Stimulated activated CD4-positive, alpha-beta T cell treated with anti-CD3 and anti-CD28 coated beads, Interleukin-1b, Interleukin-23, amount 100 ng/mL, for 24 hours (primary cell): ENCODE results near the gene CCDC3.
"Not testable (repeated sequence)": the region's sequence is repeated elsewhere in the genome, so short reads cannot be mapped to it uniquely, and the experiment has no call there.

ENCODE experiments used
- DNase-seq, 4 experiments: peaks; one replicate each; pipeline ENCODE4 v3.0.0-alpha.2; 2020; ENCODE audit warnings: low read depth in 4 of 4, low spot score in 1 of 4

CCDC3 gene

DNA sequence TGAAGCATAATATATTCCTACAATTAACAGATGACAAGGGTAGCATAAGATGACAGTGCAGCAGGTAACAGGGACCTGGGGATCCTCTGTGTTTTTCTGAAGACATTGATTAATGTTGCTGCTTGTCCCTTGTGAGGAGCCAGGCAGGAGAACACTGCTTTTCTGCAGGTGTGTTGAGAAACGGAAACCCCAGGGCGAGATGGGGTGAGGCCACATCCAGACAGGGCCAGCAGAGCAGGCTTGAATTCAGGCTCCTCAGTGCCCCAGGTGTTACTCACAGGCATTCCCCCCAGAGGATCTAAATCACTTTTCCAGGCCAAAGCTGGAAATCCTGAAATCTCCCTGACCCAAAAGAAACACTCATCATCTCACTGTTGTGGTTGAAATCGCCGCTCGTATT is 105.3 kb downstream of the CCDC3 start:
- DNase-seq, result no peak

- DNase-seq, result no peak
Observed at GRCh38 chr10:12892924-12893323, 108.6 kb downstream of the CCDC3 start.

DNA sequence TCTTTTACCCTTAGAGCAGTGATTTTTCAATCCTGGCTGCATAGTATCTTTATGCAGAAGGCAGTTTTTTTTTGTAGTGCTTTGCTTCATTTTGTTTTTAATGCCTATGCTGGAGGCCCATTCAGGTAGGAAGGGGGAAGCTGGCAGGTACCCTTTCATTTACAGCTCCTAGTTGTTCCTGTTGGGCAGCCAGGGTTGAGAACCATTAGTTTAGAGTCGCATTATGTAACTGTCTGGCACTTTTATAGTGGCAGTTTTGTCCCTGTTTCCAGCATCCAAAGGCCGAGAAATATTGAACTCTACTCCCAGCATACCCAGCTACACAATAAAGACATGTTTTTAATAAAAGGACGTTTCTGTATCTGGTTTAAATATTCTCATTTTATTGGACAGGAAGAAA is 110.6 kb downstream of the CCDC3 start:
- no peak for DNase-seq

DNA sequence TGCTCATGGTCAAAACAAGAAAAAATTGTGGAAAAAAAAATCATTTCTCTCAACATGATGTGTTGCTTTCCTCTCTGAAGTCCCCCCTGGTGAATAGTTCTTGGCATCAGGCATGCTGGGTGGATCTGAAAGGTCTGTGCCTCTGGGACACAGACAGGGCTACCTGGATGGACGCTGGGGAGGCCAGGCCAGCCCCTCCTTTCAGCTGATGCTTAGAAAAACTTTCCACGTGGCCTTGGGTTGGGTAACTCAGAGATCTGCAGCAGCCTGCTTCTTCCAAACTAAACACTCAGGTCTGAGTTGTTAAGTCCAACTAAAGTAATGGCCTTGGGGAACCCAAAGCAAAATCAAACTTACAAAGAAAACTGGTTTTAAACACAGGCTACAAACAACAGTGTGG is 113.0 kb downstream of the CCDC3 start:
- no peak for DNase-seq

- DNase-seq, result no peak
Observed at GRCh38 chr10:12887780-12888179, 113.7 kb downstream of the CCDC3 start.

DNA sequence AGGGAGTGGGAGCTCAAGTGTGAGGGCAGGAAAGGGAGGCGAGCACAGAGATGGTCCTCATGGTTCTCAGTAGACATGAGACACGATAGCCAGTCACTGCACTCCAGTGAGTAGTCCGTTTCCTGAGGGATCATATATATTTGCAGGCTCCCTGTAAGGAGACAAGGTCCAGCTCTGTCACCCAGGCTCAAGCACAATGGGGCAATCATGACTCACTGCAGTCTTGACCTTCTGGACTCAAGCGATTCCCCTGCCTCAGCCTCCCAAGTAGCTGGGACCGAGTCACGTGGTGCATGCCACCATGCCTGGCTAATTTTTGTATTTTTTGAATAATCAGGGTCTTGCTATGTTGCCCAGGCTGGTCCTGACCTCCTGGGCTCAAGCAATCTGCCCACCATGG is 116.7 kb downstream of the CCDC3 start:
- no peak for DNase-seq

- DNase-seq, result no peak
Observed at GRCh38 chr10:12880423-12880822, 121.1 kb downstream of the CCDC3 start.

GRCh38 chr10:12877150-12877549 is 124.4 kb downstream of the CCDC3 start:
- no peak for DNase-seq

- no peak for DNase-seq
Observed at GRCh38 chr10:12876266-12876665, 125.2 kb downstream of the CCDC3 start.

GRCh38 chr10:12875100-12875499 is 126.4 kb downstream of the CCDC3 start:
- DNase-seq, result no peak

DNA sequence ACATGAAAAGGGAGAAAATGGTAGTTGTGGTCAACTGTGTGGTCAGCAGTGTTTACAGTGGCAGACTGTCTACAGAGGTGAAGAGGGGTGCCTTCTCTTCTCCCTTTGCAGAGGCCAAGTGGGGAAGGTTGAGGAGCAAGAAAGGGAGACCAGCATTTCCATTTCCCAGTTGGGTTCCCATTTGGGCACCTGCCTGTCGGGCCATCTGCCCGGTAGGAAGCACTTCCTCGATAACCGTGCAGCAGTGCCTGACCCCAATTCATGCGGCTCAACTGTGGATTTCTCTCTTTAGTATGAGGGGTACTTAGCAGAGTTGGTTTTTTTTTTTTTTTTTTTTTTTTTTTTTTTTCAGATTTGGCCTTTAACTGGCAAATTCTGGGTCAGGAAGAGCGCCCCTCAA is 127.0 kb downstream of the CCDC3 start:
- DNase-seq, result no peak

DNA sequence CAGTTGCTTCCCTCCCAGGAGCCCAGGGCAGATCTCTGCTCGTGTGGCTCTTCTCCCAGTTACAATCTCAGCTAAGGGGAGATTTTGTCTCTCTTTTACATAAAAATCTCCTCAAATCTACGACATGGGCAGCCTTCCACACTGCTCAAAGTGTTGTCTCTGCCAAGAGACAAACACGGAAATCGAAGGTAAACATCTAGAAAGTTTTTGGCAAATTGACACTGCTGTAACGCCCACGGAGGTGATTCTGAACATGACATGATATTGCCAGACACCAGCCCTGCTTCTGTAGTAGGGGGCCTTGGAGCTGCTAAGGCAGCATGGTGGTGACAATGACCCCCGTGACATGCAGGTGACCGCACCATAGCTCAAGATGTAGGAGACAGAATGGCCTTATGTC is 128.3 kb downstream of the CCDC3 start:
- DNase-seq, result no peak

- DNase-seq, result no peak
Observed at GRCh38 chr10:12872577-12872976, 128.9 kb downstream of the CCDC3 start.

DNA sequence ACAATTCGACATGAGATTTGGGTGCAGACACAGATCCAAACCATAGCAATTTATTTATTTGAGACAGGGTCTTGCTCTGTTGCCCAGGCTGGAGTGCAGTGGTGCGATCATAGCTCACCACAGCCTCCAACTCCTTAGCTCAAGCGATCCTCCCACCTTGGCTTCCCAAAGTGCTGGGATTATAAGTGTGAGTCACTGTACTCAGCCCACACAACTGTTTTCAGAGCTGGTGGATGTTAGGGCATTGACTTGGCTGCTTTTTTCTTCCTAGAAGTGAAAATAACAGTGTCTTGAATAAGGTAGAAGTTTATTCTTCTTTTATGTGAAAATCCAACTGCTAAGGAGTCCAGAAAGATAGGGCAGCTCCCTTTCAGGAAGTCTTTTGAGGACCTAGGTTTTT is 132.1 kb downstream of the CCDC3 start:
- no peak for DNase-seq

DNA sequence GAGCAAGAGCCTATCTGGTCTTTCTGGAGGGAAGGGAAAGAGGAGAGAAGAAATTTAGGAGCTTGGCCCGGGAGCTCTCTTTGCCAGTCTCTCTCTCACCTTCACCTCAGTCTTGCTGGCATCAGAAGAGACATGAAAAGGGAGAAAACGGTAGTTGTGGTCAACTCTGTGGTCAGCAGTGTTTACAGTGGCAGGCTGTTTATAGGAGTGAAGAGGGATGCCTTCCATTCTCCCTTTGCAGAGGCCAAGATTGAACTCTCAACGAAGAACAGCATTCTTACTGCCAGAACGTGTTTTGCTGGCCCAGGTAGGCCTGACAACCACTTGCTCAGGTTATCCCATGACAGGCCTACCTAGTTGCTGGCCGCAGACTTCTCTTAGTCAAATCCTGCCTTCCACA is 133.3 kb downstream of the CCDC3 start:
- no peak for DNase-seq

DNA sequence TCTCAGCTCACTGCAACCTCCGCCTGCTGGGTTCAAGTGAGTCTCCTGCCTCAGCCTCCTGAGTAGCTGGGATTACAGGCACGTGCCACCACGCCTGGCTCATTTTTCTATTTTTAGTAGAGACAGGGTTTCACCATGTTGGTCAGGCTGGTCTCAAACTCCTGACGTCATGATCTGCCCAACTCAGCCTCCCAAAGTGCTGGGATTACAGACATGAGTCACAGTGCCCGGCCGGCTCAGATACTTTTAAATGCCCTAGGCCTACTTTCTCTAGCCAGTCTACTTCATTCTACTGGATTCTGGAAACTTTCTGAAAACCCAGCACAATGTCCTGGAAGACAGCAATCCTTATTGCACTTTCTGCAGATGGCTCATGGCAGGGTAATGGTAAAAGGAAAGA is 136.0 kb downstream of the CCDC3 start:
- not testable (repeated sequence) for DNase-seq

GRCh38 chr10:12862459-12862858 is 139.1 kb downstream of the CCDC3 start:
- DNase-seq, result no peak

- DNase-seq, result no peak
Observed at GRCh38 chr10:12854988-12855387, 146.5 kb downstream of the CCDC3 start.

DNA sequence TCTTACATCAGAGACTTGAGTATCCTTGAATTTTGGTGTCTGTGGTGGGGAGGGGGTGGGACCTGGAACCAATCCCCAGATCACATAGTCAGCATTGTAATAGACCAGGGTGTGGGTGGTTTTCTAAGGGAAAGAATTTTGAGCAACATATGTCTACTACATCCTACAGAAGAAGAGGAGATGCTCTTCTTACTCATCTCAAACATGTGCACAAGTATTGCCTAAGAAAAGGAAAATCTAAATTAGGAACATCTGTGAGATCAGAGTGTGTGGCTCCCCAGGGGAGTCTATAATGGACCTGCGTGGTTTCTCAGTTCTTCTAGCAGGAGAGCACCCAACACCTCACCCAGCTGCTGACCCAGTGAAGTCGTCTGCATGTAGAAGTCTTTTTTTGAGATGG is 148.8 kb downstream of the CCDC3 start:
- no peak for DNase-seq

GRCh38 chr10:12849319-12850181 is 152.0 kb downstream of the CCDC3 start:
- DNase-seq, result no peak

DNA sequence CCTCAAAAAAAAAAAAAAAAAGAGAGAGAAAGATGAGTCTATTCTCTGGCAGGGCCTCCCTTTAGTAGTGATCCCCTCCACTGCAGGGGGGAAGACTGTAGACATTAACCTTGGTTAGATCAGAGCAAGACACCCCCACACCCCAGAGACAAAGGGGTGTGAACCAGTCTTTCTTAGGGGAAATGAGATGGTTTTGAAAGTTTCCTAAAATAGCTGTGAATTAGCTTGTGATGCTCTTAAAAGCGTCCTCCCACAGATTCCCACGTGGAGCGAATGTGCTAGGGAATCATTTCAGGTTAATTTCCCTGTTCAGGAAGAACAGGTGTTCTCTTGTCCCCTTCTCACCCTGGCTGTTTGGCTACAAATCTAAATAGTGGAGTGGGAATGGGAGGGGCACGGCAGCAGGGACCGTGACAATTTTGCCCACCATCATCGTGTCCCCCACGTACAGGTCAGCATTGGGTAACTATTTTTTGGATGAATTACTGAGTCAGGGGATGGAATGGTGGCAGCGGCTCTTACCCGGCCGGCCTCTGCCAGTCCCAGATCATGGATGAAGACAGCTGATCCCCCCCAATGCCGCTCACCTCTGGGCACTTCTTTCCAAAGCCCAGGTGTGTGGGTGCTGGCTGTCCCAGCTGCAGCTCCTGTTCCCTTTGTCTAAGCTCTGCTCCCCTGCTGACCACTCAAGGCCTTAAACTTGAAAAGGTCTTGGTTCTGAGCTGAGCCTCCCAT is 152.9 kb downstream of the CCDC3 start:
- DNase-seq, result no peak

DNA sequence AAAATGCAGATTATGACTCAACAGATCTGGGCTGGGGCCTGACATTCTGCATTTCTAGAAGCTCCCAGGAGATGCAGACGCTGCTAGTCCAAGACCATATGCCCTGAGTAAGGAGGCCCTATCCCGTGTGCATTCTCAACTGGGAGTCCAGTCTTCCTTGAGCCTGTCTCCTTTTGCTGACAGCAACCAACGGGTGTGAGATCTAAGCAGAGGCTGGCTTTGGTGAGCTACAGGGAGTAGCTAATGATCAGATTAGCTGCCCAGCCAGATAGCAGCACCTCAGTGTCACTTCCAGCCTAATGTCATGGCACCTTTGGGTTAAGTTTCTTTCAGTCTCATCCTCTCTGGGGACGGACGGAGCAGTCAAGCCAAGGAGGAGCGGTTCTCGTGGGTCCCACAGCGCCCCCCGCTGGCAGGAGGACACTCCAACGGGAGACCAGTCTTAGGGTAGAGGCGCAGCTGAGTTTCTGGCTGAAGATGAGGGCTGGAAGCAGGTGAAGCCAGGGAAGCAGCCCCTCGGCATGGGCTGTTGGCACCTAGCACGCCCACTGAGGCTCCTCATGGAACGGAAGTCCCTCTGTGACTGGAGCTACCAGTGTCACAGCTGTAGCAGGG is 154.0 kb downstream of the CCDC3 start:
- peak in 1 of 4 experiments; percentile 4 for DNase-seq
